Neural progenitor cell (in vitro differentiated cells): Measurements from ENCODE around the gene PPCDC. TPM values are rescaled to one million over a fixed set of nuclear protein-coding genes. Genes with fewer than 3 reads are reported as not detected.
A peak's percentile ranks its signal among the peaks of the same experiment; 100 is the strongest.

Experiments
- DNase-seq: peaks from one replicate; pipeline ENCODE4 v3.0.0-alpha.2; 2016; ENCODE audit warnings: low spot score
- H2AFZ ChIP-seq: fragments of 200-600 bp; sonication (generic); replicated peaks from 2 replicates; pipeline ENCODE4 v1.6.1; 2016; ENCODE audit warnings: antibody characterized with exemption
- H3F3A ChIP-seq: fragments of 200-600 bp; sonication (generic); 2 replicates; pipeline ENCODE4 v1.6.1; 2016; ENCODE audit warnings: antibody characterized with exemption, low read depth
- H3K27ac ChIP-seq: fragments of 200-600 bp; sonication (generic); 2 replicates; pipeline ENCODE4 v1.5.1; 2016; ENCODE audit warnings: mild to moderate bottlenecking
- H3K27me3 ChIP-seq: fragments of 200-600 bp; sonication (generic); 2 replicates; pipeline ENCODE4 v1.6.1; 2016; ENCODE audit warnings: mild to moderate bottlenecking, moderate library complexity
- H3K36me3 ChIP-seq: fragments of 200-600 bp; sonication (generic); 2 replicates; pipeline ENCODE4 v1.5.1; 2016
- H3K4me1 ChIP-seq: fragments of 200-600 bp; sonication (generic); 2 replicates; pipeline ENCODE4 v1.6.1; 2016; ENCODE audit warnings: mixed run types
- H3K4me2 ChIP-seq: fragments of 200-600 bp; sonication (generic); 2 replicates; pipeline ENCODE4 v1.6.1; 2016
- H3K4me3 ChIP-seq: fragments of 200-600 bp; sonication (generic); 2 replicates; pipeline ENCODE4 v1.5.1; 2016
- H3K79me2 ChIP-seq: fragments of 200-600 bp; sonication (generic); 2 replicates; pipeline ENCODE4 v1.6.1; 2016; ENCODE audit warnings: low read depth
- H3K9ac ChIP-seq: fragments of 200-600 bp; sonication (generic); 2 replicates; pipeline ENCODE4 v1.6.1; 2016
- H3K9me3 ChIP-seq: fragments of 200-600 bp; sonication (generic); 2 replicates; pipeline ENCODE4 v1.5.1; 2016; ENCODE audit warnings: low read depth
- H4K20me1 ChIP-seq: fragments of 200-600 bp; sonication (generic); 2 replicates; pipeline ENCODE4 v1.6.1; 2016; ENCODE audit warnings: low read depth
- H3K27ac Mint-ChIP-seq: 3 replicates; pipeline ENCODE4 v1.8.0; 2021; ENCODE audit warnings: mixed read lengths
- H3K27me3 Mint-ChIP-seq: 2 replicates; pipeline ENCODE4 v1.8.0; 2022; ENCODE audit warnings: low read depth, mild to moderate bottlenecking, inconsistent platforms, moderate library complexity, mixed read lengths; ENCODE audit not compliant: insufficient read depth
- H3K36me3 Mint-ChIP-seq: 3 replicates; pipeline ENCODE4 v1.8.0; 2021; ENCODE audit warnings: mixed read lengths
- H3K4me1 Mint-ChIP-seq: 3 replicates; pipeline ENCODE4 v1.8.0; 2021; ENCODE audit warnings: mixed read lengths
- H3K4me3 Mint-ChIP-seq: 3 replicates; pipeline ENCODE4 v1.8.0; 2021; ENCODE audit warnings: mild to moderate bottlenecking, moderate library complexity, mixed read lengths
- H3K9me3 Mint-ChIP-seq: 3 replicates; pipeline ENCODE4 v1.8.0; 2020; ENCODE audit warnings: mixed read lengths
- EZH2 ChIP-seq: fragments of 200-600 bp; sonication (generic); IDR thresholded peaks from 2 replicates; pipeline ENCODE4 v1.6.1; 2017; ENCODE audit warnings: antibody characterized with exemption, mild to moderate bottlenecking, moderate library complexity
- EZH2phosphoT487 ChIP-seq: fragments of 200-600 bp; sonication (generic); IDR thresholded peaks from 2 replicates; pipeline ENCODE4 v1.6.1; 2017; ENCODE audit warnings: antibody characterized with exemption
- total RNA-seq: library from RNA; depleted of rRNA; stranded (reverse); fragments of >200 nt; gene quantifications from 2 replicates; pipeline ENCODE4 v1.2.3, GENCODE V29; 2015; ENCODE audit warnings: low replicate concordance
- TF ChIP-seq, protein P1 (sequence below): fragments of 200-600 bp; sonication (generic); IDR thresholded peaks from 2 replicates; pipeline ENCODE4 v1.5.1; 2017; ENCODE audit warnings: antibody characterized with exemption, mild to moderate bottlenecking

Gene PPCDC, protein sequence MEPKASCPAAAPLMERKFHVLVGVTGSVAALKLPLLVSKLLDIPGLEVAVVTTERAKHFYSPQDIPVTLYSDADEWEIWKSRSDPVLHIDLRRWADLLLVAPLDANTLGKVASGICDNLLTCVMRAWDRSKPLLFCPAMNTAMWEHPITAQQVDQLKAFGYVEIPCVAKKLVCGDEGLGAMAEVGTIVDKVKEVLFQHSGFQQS
- 15.8 and 38.6 TPM in 2 replicates for total RNA-seq

DNA sequence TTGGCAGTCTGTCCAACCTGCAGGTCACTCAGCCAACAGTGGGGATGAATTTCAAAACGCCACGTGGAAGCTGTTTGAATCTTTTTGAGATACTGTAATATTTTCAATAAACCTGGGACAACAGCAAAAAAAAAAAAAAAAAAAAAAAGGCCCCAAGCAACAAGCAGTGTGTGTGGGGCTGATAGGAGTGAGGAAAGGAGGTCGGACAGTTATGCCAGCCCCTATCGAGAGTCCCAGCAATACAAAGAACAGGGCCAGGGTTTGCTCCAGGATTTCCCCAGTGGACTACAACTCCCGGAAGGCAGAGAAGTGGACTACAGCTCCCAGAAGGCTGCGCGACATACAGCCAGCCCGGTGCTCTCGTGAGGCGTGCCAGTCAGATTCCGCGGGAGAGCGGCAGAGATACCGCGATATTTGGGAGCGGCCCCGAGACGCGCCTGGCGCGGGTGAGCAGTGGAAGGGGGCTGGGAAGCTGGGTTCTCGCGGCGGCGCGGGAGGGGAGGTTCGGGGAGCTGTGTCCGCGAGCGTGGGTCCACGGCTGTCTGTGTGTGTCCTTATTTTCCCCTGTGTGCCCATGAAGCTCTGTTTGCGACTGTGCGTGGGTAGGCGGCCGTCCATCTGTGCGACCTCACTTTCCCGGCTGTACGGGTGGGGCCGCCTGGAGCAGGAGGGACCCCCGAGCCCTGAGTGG is at the start of gene PPCDC:
PPCDC (plus strand) TSS at position 410 of the 691 bp plus-strand sequence. CDS start 4,729 bp downstream, outside the sequence.
- peak within 1 kb of the TSS; percentile 99 for H3K27ac Mint-ChIP-seq
- no peaks in the 10 kb centered on the region for H3K36me3 ChIP-seq
- H3K9ac ChIP-seq: peak within 1 kb of the TSS; percentile 99
- peak within 1 kb of the TSS; percentile 99 for H3K4me3 Mint-ChIP-seq
- H2AFZ ChIP-seq: peak within 1 kb of the TSS; percentile 74
- H3K9me3 Mint-ChIP-seq: no peaks in the 10 kb centered on the region
- peaks cover 11% of the 10 kb centered on the region for H3K4me1 Mint-ChIP-seq
- peaks cover 23% of the 10 kb centered on the region for H3K79me2 ChIP-seq
- H4K20me1 ChIP-seq: no peaks in the 10 kb centered on the region
- peak within 1 kb of the TSS; percentile 85 for H3K4me3 ChIP-seq
- H3K36me3 Mint-ChIP-seq: no peaks in the 10 kb centered on the region
- no peaks in the 10 kb centered on the region for H3F3A ChIP-seq
- TF ChIP-seq EZH2phosphoT487 (no peak), EZH2 (no peak)
- TF ChIP-seq, protein P1, sequence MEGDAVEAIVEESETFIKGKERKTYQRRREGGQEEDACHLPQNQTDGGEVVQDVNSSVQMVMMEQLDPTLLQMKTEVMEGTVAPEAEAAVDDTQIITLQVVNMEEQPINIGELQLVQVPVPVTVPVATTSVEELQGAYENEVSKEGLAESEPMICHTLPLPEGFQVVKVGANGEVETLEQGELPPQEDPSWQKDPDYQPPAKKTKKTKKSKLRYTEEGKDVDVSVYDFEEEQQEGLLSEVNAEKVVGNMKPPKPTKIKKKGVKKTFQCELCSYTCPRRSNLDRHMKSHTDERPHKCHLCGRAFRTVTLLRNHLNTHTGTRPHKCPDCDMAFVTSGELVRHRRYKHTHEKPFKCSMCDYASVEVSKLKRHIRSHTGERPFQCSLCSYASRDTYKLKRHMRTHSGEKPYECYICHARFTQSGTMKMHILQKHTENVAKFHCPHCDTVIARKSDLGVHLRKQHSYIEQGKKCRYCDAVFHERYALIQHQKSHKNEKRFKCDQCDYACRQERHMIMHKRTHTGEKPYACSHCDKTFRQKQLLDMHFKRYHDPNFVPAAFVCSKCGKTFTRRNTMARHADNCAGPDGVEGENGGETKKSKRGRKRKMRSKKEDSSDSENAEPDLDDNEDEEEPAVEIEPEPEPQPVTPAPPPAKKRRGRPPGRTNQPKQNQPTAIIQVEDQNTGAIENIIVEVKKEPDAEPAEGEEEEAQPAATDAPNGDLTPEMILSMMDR: no peak
- no peak within 1 kb of the TSS for H3K27ac ChIP-seq
- peak; percentile 98 for DNase-seq
- H3K27me3 ChIP-seq: no peaks in the 10 kb centered on the region
- H3K4me2 ChIP-seq: peak within 1 kb of the TSS; percentile 93
- no peaks in the 10 kb centered on the region for H3K4me1 ChIP-seq
- H3K27me3 Mint-ChIP-seq: no peaks in the 10 kb centered on the region
- no peaks in the 10 kb centered on the region for H3K9me3 ChIP-seq

DNA sequence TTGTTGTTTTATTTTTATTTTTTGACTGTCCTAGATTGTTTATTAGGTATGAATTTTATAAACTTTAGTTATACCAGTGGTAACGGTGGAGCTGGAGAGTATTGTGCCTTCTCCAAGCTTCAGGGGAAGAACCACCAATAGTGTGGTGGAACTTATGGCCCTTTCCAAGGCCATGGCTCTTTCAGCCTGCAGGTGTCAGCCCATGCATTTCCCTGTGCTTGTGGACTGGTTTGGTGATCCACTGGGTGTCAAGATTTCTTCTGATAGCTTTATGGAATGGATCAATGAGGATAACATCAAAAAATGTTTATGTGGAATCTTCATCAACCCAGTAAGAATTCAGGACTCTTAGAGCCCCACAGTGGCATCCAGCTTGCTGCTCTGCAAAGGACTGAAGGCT is 47.2 kb upstream of the PPCDC start:
- no peak overlapping the region for H3K4me3 ChIP-seq
- no peak overlapping the region for H3K27ac ChIP-seq
- H3K36me3 ChIP-seq: no peaks in the 10 kb centered on the region
- H3K4me3 Mint-ChIP-seq: no peak overlapping the region
- no peak overlapping the region for H2AFZ ChIP-seq
- no peak overlapping the region for H3K4me2 ChIP-seq
- H3K27me3 ChIP-seq: no peaks in the 10 kb centered on the region
- H3K4me1 ChIP-seq: no peaks in the 10 kb centered on the region
- no peaks in the 10 kb centered on the region for H4K20me1 ChIP-seq
- no peaks in the 10 kb centered on the region for H3K79me2 ChIP-seq
- H3K9me3 Mint-ChIP-seq: no peaks in the 10 kb centered on the region
- DNase-seq: no peak
- H3K36me3 Mint-ChIP-seq: no peaks in the 10 kb centered on the region
- no peaks in the 10 kb centered on the region for H3K4me1 Mint-ChIP-seq
- H3F3A ChIP-seq: peaks cover 17% of the 10 kb centered on the region
- no peak overlapping the region for H3K27ac Mint-ChIP-seq
- H3K9me3 ChIP-seq: no peaks in the 10 kb centered on the region
- TF ChIP-seq, protein P1: no peak
- TF ChIP-seq EZH2phosphoT487 (no peak), EZH2 (no peak)
- no peak overlapping the region for H3K9ac ChIP-seq
- H3K27me3 Mint-ChIP-seq: peaks cover 11% of the 10 kb centered on the region

DNA sequence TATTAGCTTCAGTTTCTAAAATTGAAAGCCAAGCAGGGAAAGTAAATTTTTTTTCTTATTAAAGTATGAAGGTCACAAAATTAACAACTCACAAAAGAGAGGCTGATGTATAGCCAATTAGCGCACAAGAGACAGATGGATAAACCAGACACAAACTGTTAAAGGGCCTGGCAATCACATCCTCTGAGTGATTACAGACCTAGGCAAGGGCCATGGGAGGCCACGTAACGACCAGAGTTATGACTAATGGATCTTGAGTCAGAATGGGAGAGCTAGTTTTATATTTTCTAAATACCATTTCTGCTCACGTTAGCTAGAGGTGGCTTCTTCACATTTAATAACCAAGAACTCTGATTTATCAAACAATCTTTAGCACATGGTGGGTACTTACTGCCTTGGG is 45.8 kb upstream of the PPCDC start:
- Histone ChIP-seq H3K36me3 (no peaks in the 10 kb centered on the region), H4K20me1 (no peaks in the 10 kb centered on the region), H3K79me2 (no peaks in the 10 kb centered on the region), H3K27me3 (no peaks in the 10 kb centered on the region), H3F3A (peaks cover 17% of the 10 kb centered on the region), H3K4me2 (no peak overlapping the region), H3K4me1 (no peaks in the 10 kb centered on the region), H3K9ac (no peak overlapping the region), H2AFZ (no peak overlapping the region), H3K27ac (no peak overlapping the region), H3K4me3 (no peak overlapping the region), H3K9me3 (no peaks in the 10 kb centered on the region)
- TF ChIP-seq, protein P1: no peak
- no peak for TF ChIP-seq EZH2phosphoT487
- H3K36me3 Mint-ChIP-seq: no peaks in the 10 kb centered on the region
- peaks cover 3% of the 10 kb centered on the region for H3K4me1 Mint-ChIP-seq
- no peak overlapping the region for H3K4me3 Mint-ChIP-seq
- no peak for DNase-seq
- no peak overlapping the region for H3K27ac Mint-ChIP-seq
- H3K9me3 Mint-ChIP-seq: no peaks in the 10 kb centered on the region
- peaks cover 15% of the 10 kb centered on the region for H3K27me3 Mint-ChIP-seq
